ENCODE measurements around the gene HECW1.
"Not testable (repeated sequence)": the region's sequence is repeated elsewhere in the genome, so short reads cannot be mapped to it uniquely, and the experiment has no call there.

GRCh38 chr7:43584733-43585132 is 472.3 kb downstream of the HECW1 start:
- not testable (repeated sequence) for TF ChIP-seq SIRT6 (IDR thresholded peaks at IDR 0.05; ENCODE audit: low read length); SAP30 (IDR thresholded peaks at IDR 0.05; ENCODE audit: insufficient read depth, insufficient replicate concordance, low read length); CTCF (IDR thresholded peaks at IDR 0.05; ENCODE audit: control extremely low read depth in 1 of 3, insufficient read depth in 1 of 3, low read depth in 1 of 3, low read length in 3 of 3); SIN3A (conservative IDR thresholded peaks at IDR 0.05 in 1 of 2, IDR thresholded peaks at IDR 0.05 in 1 of 2; ENCODE audit: low read depth in 1 of 2, low read length in 2 of 2); EP300 (IDR thresholded peaks at IDR 0.05; ENCODE audit: borderline replicate concordance in 1 of 2, low read depth in 2 of 2, low read length in 2 of 2)

Data from H1 (cell line).